DND-41 (cell line): Measurements from ENCODE around the gene PTGS1.
"Not testable (repeated sequence)": the region's sequence is repeated elsewhere in the genome, so short reads cannot be mapped to it uniquely, and the experiment has no call there.

Source experiments
- ATAC-seq: fragments of 200-7000 bp; cut with Tn5 transposase; 3 replicates; pipeline ENCODE4 v1.9.1; 2021; ENCODE audit warnings: low read depth; ENCODE audit not compliant: insufficient read depth
- DNase-seq: peaks from one replicate; pipeline ENCODE4 v3.0.0-alpha.2; 2020
- H2AFZ ChIP-seq: 2 replicates; pipeline ENCODE4 v1.6.0; 2012; ENCODE audit warnings: low read depth, low read length
- H3K27ac ChIP-seq: 2 replicates; pipeline ENCODE4 v1.5.1; 2012; ENCODE audit warnings: low read length, inconsistent platforms
- H3K27me3 ChIP-seq: fragments of 200-600 bp; sonication (generic); 2 replicates; pipeline ENCODE4 v1.6.0; 2012; ENCODE audit warnings: low read length, mild to moderate bottlenecking, inconsistent platforms; ENCODE audit not compliant: insufficient read depth, poor library complexity
- H3K36me3 ChIP-seq: 2 replicates; pipeline ENCODE4 v1.5.1; 2012; ENCODE audit warnings: low read length, inconsistent platforms; ENCODE audit not compliant: insufficient read depth
- H3K4me1 ChIP-seq: 2 replicates; pipeline ENCODE4 v1.5.1; 2012; ENCODE audit warnings: mild to moderate bottlenecking, low read length; ENCODE audit not compliant: insufficient read depth
- H3K4me2 ChIP-seq: 2 replicates; pipeline ENCODE4 v1.6.0; 2012; ENCODE audit warnings: mild to moderate bottlenecking, moderate library complexity, low read length, inconsistent platforms; ENCODE audit not compliant: insufficient read depth
- H3K4me3 ChIP-seq, 2 experiments: fragments of 200-600 bp in 1 of 2; shearing (Covaris generic) in 1 of 2; 2 replicates each; pipeline ENCODE4 v1.5.1; 2012 to 2016; ENCODE audit warnings: inconsistent platforms in 2 of 2, low read length in 2 of 2, mild to moderate bottlenecking in 2 of 2, low read depth in 1 of 2, moderate library complexity in 1 of 2
- H3K79me2 ChIP-seq: 2 replicates; pipeline ENCODE4 v1.6.0; 2012; ENCODE audit warnings: low read length, inconsistent platforms; ENCODE audit not compliant: insufficient read depth
- H3K9ac ChIP-seq: 2 replicates; pipeline ENCODE4 v1.6.0; 2012; ENCODE audit warnings: low read depth, mild to moderate bottlenecking, inconsistent platforms, low read length, moderate library complexity
- H3K9me3 ChIP-seq: 2 replicates; pipeline ENCODE4 v1.5.1; 2012; ENCODE audit warnings: low read length, moderate library complexity, mild to moderate bottlenecking, inconsistent platforms; ENCODE audit not compliant: insufficient read depth, severe bottlenecking
- H4K20me1 ChIP-seq: 2 replicates; pipeline ENCODE4 v1.6.0; 2012; ENCODE audit warnings: low read length; ENCODE audit not compliant: insufficient read depth
- EZH2 ChIP-seq: IDR thresholded peaks from 3 replicates; pipeline ENCODE4 v1.6.1; 2012; ENCODE audit warnings: borderline replicate concordance, low read depth, mild to moderate bottlenecking, moderate library complexity, low read length, inconsistent platforms; ENCODE audit not compliant: severe bottlenecking
- TF ChIP-seq, protein P1 (sequence below): IDR thresholded peaks from 2 replicates; pipeline ENCODE4 v1.5.1; 2012; ENCODE audit warnings: borderline replicate concordance, low read length, moderate library complexity, mild to moderate bottlenecking; ENCODE audit not compliant: poor library complexity, severe bottlenecking; ENCODE audit errors: extremely low read depth

Gene PTGS1

DNA sequence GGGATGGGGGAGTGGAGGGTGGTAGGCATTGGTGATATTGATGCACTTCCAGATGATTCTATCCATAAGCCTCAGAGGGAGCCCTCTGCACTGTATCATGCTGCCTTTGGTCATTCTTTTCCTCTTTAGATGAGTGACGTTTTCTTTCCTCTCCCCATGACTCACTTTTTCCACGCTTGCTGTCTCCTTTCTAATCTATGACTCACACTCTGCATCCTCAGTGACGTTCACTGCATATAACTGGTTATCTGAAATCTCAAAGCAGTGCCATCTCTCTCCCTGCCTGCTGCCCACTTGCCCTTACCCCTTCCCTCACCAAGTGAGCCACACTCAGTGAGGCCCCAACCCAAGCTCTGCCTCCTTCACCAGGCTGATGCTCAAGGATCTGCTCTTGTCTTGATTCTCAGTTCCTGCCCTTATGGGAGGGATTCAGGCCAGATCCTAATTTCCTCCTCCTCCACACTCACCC, 31.6 kb downstream of the PTGS1 start:
- DNase-seq (no peak), ATAC-seq (no peak)
- H3K9me3 ChIP-seq, result no peaks in the 10 kb centered on the region
- peaks cover 5% of the 10 kb centered on the region for H3K27me3 ChIP-seq
- no peak overlapping the region for H3K4me2 ChIP-seq
- H3K27ac ChIP-seq, result no peak overlapping the region
- H3K4me1 ChIP-seq, result no peaks in the 10 kb centered on the region
- H3K9ac ChIP-seq, result no peak overlapping the region
- TF ChIP-seq, protein P1, sequence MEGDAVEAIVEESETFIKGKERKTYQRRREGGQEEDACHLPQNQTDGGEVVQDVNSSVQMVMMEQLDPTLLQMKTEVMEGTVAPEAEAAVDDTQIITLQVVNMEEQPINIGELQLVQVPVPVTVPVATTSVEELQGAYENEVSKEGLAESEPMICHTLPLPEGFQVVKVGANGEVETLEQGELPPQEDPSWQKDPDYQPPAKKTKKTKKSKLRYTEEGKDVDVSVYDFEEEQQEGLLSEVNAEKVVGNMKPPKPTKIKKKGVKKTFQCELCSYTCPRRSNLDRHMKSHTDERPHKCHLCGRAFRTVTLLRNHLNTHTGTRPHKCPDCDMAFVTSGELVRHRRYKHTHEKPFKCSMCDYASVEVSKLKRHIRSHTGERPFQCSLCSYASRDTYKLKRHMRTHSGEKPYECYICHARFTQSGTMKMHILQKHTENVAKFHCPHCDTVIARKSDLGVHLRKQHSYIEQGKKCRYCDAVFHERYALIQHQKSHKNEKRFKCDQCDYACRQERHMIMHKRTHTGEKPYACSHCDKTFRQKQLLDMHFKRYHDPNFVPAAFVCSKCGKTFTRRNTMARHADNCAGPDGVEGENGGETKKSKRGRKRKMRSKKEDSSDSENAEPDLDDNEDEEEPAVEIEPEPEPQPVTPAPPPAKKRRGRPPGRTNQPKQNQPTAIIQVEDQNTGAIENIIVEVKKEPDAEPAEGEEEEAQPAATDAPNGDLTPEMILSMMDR, result no peak
- TF ChIP-seq EZH2, result no peak
- H3K36me3 ChIP-seq, result no peaks in the 10 kb centered on the region
- H3K4me3 ChIP-seq, result no peak overlapping the region
- no peaks in the 10 kb centered on the region for H4K20me1 ChIP-seq
- H2AFZ ChIP-seq, result no peak overlapping the region
- no peaks in the 10 kb centered on the region for H3K79me2 ChIP-seq

DNA sequence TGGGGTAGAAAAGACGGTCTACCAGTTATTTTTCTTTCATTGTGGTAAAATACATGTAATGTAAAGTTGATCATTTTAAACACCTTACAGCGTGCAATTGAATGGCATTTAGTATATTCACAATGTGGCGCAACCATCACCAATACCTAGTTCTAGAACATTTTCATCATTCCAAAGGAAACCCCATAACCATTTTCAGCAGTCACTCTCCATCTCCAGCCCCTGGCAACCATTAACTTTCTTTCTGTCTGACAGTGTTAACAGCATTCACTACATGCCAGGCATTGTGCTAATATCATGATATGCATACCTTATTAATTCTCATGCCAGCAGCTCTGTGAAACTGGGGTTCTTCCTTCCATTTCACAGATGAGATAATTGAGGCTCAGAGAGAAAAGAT, 32.0 kb downstream of the PTGS1 start:
- no peak for ATAC-seq
- no peaks in the 10 kb centered on the region for H4K20me1 ChIP-seq
- H3K9ac ChIP-seq, result no peak overlapping the region
- H2AFZ ChIP-seq, result no peak overlapping the region
- H3K79me2 ChIP-seq, result no peaks in the 10 kb centered on the region
- H3K4me1 ChIP-seq, result no peaks in the 10 kb centered on the region
- no peak overlapping the region for H3K27ac ChIP-seq
- H3K4me3 ChIP-seq, result no peak overlapping the region
- no peak for DNase-seq
- no peaks in the 10 kb centered on the region for H3K9me3 ChIP-seq
- TF ChIP-seq, protein P1, result no peak
- no peak for TF ChIP-seq EZH2
- H3K4me2 ChIP-seq, result no peak overlapping the region
- H3K36me3 ChIP-seq, result no peaks in the 10 kb centered on the region
- peaks cover under 1% of the 10 kb centered on the region for H3K27me3 ChIP-seq

DNA sequence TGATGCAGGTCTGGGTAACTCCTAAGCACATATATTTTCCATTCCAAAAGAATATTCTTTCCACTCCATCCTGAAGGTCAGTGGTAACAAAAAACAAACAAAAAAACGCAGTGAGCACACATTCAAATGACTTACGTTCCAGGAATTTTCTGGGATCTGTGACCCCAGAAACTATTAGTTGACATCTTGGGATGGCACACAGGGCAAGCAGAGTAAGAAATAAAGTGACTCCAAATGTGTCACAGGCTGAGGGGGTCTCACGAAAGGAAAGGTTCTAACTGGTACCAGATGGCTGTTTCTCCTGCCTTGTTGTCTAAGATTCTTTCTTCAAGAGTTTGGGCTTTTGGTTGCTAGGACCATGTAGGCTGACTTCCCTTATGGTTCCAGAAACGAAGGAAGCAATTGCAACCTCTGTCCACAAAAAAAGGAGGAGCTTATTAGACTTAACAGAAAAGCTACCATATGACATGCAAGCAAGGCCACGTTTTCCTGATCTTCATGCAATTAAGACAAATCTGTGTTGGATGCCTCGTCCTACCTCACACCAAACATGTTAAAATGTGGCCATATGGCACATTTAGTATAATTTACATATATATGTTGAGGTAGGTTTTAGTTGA, 32.7 kb downstream of the PTGS1 start:
- no peaks in the 10 kb centered on the region for H3K79me2 ChIP-seq
- no peak overlapping the region for H2AFZ ChIP-seq
- no peak overlapping the region for H3K27ac ChIP-seq
- no peaks in the 10 kb centered on the region for H3K9me3 ChIP-seq
- ATAC-seq (no peak), DNase-seq (no peak)
- H3K4me3 ChIP-seq, result no peak overlapping the region
- no peak overlapping the region for H3K4me2 ChIP-seq
- H3K36me3 ChIP-seq, result no peaks in the 10 kb centered on the region
- H4K20me1 ChIP-seq, result no peaks in the 10 kb centered on the region
- no peaks in the 10 kb centered on the region for H3K27me3 ChIP-seq
- no peaks in the 10 kb centered on the region for H3K4me1 ChIP-seq
- no peak overlapping the region for H3K9ac ChIP-seq
- no peak for TF ChIP-seq EZH2
- TF ChIP-seq, protein P1, result no peak

DNA sequence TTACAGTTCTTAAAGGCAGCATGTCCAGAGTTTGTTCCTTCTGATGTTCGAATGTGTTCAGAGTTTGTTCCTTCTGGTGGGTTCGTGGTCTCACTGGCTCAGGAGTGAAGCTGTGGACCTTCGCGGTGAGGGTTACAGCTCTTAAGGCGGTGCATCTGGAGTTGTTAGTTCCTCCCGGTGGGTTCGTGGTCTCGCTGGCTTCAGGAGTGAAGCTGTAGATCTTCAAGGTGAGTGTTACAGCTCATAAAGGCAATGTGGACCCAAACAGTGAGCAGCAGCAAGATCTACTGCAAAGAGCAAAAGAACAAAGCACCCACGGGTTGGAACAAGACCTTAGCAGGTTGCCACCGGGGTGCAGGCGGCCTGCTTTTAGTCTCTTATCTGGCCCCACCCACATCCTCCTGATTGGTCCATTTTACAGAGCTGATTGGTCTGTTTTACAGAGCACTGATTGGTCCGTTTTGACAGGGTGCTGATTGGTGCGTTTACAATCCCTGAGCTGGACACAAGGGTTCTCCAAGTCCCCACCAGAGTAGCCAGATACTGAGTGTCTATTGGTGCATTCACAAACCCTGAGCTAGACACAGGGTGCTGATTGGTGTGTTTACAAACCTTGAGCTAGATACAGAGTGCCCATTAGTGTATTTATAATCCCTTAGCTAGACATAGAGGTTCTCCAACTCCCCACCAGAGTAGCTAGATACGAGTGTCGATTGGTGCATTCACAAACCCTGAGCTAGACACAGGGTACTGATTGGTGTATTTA, 34.7 kb downstream of the PTGS1 start:
- H3K4me1 ChIP-seq, H3K27me3 ChIP-seq, H3K9ac ChIP-seq, ATAC-seq, H3K36me3 ChIP-seq, H4K20me1 ChIP-seq, DNase-seq, H3K9me3 ChIP-seq, H3K79me2 ChIP-seq, H3K4me3 ChIP-seq, H3K27ac ChIP-seq, H2AFZ ChIP-seq, H3K4me2 ChIP-seq: not testable (repeated sequence)
